Kidney epithelial cell (primary cell): ENCODE measurements around the gene GNB3. TPM values are rescaled to one million over a fixed set of nuclear protein-coding genes. Genes with fewer than 3 reads are reported as not detected.

Experiments
- DNase-seq: peaks from one replicate; pipeline ENCODE4 v3.0.0-alpha.2; 2010; ENCODE audit warnings: low read depth
- H3K27me3 ChIP-seq: 2 replicates; pipeline ENCODE4 v1.6.0; 2011; ENCODE audit warnings: low read length; ENCODE audit not compliant: control insufficient read depth, insufficient read depth
- H3K36me3 ChIP-seq: 2 replicates; pipeline ENCODE4 v1.5.1; 2011; ENCODE audit warnings: low read length; ENCODE audit not compliant: control insufficient read depth, insufficient read depth
- H3K4me3 ChIP-seq: 2 replicates; pipeline ENCODE4 v1.5.1; 2011; ENCODE audit warnings: low read depth, mild to moderate bottlenecking, control low read depth, low read length
- total RNA-seq: library from RNA; depleted of rRNA; stranded (reverse); fragments of >200 nt; gene quantifications from 2 replicates; pipeline ENCODE4 v1.2.3, GENCODE V29; 2015
- TF ChIP-seq, protein P1 (sequence below): IDR thresholded peaks from 2 replicates; pipeline ENCODE4 v1.5.1; 2011; ENCODE audit warnings: mild to moderate bottlenecking, moderate library complexity, low read length, control low read depth, inconsistent platforms; ENCODE audit not compliant: insufficient read depth, poor library complexity, severe bottlenecking

GNB3 gene
- total RNA-seq, 1 donor from 2014 or later: 0.38 TPM

DNA sequence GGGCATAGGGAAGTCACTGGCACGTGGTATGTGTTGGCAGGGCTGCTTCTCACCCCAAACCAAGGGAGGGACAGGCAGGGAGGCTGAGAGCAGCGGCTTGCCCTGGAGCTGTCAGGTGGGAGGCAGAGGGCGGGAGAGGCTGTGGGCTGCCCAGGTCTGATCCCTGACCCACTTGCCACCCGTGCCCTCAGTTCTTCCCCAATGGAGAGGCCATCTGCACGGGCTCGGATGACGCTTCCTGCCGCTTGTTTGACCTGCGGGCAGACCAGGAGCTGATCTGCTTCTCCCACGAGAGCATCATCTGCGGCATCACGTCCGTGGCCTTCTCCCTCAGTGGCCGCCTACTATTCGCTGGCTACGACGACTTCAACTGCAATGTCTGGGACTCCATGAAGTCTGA is 4.7 kb downstream of the GNB3 start:
- TF ChIP-seq, protein P1, sequence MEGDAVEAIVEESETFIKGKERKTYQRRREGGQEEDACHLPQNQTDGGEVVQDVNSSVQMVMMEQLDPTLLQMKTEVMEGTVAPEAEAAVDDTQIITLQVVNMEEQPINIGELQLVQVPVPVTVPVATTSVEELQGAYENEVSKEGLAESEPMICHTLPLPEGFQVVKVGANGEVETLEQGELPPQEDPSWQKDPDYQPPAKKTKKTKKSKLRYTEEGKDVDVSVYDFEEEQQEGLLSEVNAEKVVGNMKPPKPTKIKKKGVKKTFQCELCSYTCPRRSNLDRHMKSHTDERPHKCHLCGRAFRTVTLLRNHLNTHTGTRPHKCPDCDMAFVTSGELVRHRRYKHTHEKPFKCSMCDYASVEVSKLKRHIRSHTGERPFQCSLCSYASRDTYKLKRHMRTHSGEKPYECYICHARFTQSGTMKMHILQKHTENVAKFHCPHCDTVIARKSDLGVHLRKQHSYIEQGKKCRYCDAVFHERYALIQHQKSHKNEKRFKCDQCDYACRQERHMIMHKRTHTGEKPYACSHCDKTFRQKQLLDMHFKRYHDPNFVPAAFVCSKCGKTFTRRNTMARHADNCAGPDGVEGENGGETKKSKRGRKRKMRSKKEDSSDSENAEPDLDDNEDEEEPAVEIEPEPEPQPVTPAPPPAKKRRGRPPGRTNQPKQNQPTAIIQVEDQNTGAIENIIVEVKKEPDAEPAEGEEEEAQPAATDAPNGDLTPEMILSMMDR: no peak
- no peaks in the 10 kb centered on the region for H3K27me3 ChIP-seq
- peaks cover 4% of the 10 kb centered on the region for H3K36me3 ChIP-seq
- no peak for DNase-seq
- no peak overlapping the region for H3K4me3 ChIP-seq

DNA sequence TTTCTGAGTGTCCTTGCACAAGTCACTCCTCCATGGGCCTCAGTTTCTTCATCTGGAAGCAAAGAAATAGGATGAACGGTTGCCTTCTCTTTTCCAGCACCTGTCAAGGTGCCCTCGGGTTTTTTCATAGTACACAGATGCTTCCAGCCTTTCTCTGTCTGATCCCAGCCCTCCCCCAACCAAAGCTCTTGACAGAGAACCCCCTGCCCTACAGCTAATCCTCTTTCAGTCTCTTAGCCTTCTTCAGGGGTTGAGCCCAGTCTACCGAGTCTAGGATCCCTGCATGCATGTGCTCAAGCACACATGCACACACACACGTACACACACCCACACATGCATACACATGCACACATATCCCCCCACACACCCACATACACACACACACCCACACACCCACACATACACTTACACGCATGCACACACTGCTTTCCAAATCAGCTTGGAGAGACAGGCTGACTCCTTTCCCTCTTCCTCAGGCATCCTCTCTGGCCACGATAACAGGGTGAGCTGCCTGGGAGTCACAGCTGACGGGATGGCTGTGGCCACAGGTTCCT is 5.7 kb downstream of the GNB3 start:
- no peaks in the 10 kb centered on the region for H3K27me3 ChIP-seq
- no peak overlapping the region for H3K4me3 ChIP-seq
- peaks cover 4% of the 10 kb centered on the region for H3K36me3 ChIP-seq
- no peak for DNase-seq
- TF ChIP-seq, protein P1: no peak

DNA sequence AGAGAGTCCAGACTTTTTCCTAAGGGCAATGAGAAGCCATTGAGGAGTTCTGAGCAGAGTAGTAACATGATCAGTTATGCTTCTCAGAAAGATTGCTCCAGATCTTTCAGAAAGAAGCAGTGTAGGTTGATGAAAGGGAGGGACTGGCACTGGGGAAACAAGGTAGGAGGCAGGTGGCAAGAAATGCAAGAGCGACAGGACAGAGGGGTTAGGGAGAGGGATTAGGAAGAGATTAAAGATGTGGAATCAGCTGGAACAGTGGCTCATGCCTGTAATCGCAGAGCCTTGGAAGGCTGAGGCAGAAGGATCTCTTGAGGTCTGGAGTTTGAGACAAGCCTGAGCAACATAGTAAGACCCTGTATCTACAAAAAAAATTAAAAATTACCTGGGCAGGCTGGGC is 7.0 kb downstream of the GNB3 start:
- no peaks in the 10 kb centered on the region for H3K27me3 ChIP-seq
- no peak overlapping the region for H3K4me3 ChIP-seq
- TF ChIP-seq, protein P1: no peak
- H3K36me3 ChIP-seq: peaks cover 4% of the 10 kb centered on the region
- DNase-seq: no peak

DNA sequence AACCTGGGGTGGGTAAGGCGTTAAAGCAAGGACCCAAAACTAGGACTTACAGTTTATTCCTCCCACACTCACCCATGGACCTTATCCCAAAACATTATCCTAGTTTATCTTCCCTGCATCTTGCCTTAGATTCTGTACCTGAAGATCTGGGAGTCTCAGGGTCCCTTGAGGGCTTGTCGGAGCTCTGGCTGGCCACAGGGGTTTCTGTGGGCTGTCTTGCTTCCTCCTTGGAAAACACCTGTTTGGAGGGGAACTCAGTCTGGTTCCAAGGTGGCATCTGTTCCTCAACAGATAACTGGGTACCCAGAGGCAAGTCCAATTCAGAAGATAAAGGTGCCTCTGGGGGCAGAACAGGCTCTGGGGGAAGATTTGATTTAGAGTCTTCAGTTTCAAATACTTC is 8.7 kb downstream of the GNB3 start:
- Histone ChIP-seq H3K36me3 (peaks cover 4% of the 10 kb centered on the region), H3K27me3 (no peaks in the 10 kb centered on the region), H3K4me3 (no peak overlapping the region)
- TF ChIP-seq, protein P1: no peak
- DNase-seq: no peak

DNA sequence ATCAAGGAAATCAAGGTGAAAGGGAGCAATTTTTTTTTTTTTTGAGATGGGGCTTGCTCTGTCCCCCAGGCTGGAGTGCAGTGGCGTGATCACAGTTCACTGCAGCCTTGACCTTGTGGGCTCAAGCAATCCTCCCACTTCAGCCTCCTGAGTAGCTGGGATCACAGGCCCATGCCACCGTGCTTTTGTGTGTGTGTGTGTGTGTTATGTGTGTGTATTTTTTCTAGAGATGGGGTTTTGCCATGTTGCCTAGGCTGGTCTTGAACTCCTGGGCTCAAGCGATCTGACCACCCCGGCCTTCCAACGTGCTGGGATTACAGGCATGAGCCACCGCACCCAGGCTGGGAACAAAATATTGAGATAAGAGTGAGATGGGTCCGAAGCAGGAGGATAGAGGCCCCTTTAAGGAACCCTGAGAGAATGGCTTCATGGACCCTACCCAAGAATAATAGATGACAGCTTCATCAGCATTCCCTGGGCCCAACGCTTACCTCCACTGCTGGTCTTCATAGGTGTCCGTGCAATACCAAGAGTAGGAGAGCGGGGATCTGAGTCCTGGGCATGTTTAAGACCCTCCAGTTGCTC is 9.3 kb downstream of the GNB3 start:
- H3K27me3 ChIP-seq: no peaks in the 10 kb centered on the region
- no peak for DNase-seq
- H3K4me3 ChIP-seq: peak overlapping the region; percentile 95
- H3K36me3 ChIP-seq: peaks cover 4% of the 10 kb centered on the region
- TF ChIP-seq, protein P1: no peak

DNA sequence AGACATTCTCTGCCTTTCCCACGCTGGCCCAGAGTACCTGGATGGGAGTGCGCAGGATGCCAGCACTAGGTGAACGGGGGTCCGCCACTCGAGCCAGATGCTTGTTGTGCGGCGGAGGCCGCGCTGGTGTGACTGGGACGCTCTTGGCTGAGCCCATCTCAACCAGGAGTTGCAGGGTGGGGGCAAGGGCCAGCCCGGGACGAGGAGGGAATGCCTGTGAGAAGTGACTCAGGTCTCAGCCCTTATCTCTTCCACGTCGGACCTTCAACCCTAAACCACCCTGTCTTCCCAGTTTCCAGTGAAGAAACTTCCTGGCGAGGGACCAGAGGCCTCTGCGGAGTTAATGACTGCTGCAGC is 10.0 kb downstream of the GNB3 start:
- H3K27me3 ChIP-seq: no peaks in the 10 kb centered on the region
- no peak for DNase-seq
- TF ChIP-seq, protein P1: no peak
- peak overlapping the region; percentile 95 for H3K4me3 ChIP-seq
- peaks cover 4% of the 10 kb centered on the region for H3K36me3 ChIP-seq
